GM21723 (cell line): ENCODE results near the gene TRMT1.
"Not testable (repeated sequence)": the region's sequence is repeated elsewhere in the genome, so short reads cannot be mapped to it uniquely, and the experiment has no call there.

Source experiments
- ATAC-seq: cut with Tn5 transposase; IDR thresholded peaks from one replicate; pipeline ENCODE4 v1.9.1; 2021; ENCODE audit warnings: mild to moderate bottlenecking, moderate library complexity; ENCODE audit not compliant: unreplicated experiment

Gene TRMT1

GRCh38 chr19:13150931-13151604 lies 34.5 kb upstream of the TRMT1 start:
- ATAC-seq, result no peak

GRCh38 chr19:13150187-13150930 lies 33.8 kb upstream of the TRMT1 start, which contains the start of the genes IER2 and STX10:
Gene IER2 (plus strand): TSS chr19:13150411. CDS start chr19:13153187, 2,776 bp downstream.
Gene STX10 (minus strand): TSS chr19:13150375. CDS start chr19:13150173, 202 bp downstream.
- ATAC-seq, result peak; percentile 35

GRCh38 chr19:13149628-13150186 lies 33.2 kb upstream of the TRMT1 start:
- peak; percentile 2 for ATAC-seq

GRCh38 chr19:13149173-13149627 lies 32.7 kb upstream of the TRMT1 start:
- ATAC-seq, result not testable (repeated sequence)

- ATAC-seq, result no peak
These were observed 30.4 kb upstream of the TRMT1 start for GRCh38 chr19:13146763-13147563.

GRCh38 chr19:13139633-13140311 lies 23.2 kb upstream of the TRMT1 start:
- ATAC-seq, result no peak

- ATAC-seq, result no peak
These were observed 22.3 kb upstream of the TRMT1 start for GRCh38 chr19:13138916-13139198.

GRCh38 chr19:13138171-13138915 lies 21.8 kb upstream of the TRMT1 start:
- ATAC-seq, result no peak

- ATAC-seq, result no peak
These were observed 20.8 kb upstream of the TRMT1 start for GRCh38 chr19:13137290-13137794.

- no peak for ATAC-seq
These were observed 18.8 kb upstream of the TRMT1 start for GRCh38 chr19:13135068-13136062.

GRCh38 chr19:13134626-13135025 lies 18.1 kb upstream of the TRMT1 start:
- no peak for ATAC-seq

GRCh38 chr19:13133241-13133870 lies 16.8 kb upstream of the TRMT1 start:
- no peak for ATAC-seq

- no peak for ATAC-seq
These were observed 16.1 kb upstream of the TRMT1 start for GRCh38 chr19:13132471-13133180.

GRCh38 chr19:13130886-13131490 lies 14.4 kb upstream of the TRMT1 start:
- ATAC-seq, result no peak

GRCh38 chr19:13129384-13129783 lies 12.8 kb upstream of the TRMT1 start:
- ATAC-seq, result no peak

GRCh38 chr19:13128583-13128982 lies 12.0 kb upstream of the TRMT1 start:
- ATAC-seq, result no peak
